ENCODE results near the gene CCL11.
"Not testable (repeated sequence)": the region's sequence is repeated elsewhere in the genome, so short reads cannot be mapped to it uniquely, and the experiment has no call there.

CCL11 gene

GRCh38 chr17:34307110-34307509, 21.6 kb downstream of the CCL11 start:
- no peak for DNase-seq (ENCODE audit: low read depth in 2 of 2)

GRCh38 chr17:34308371-34308770, 22.8 kb downstream of the CCL11 start:
- no peak for DNase-seq (ENCODE audit: low read depth in 2 of 2)

DNA sequence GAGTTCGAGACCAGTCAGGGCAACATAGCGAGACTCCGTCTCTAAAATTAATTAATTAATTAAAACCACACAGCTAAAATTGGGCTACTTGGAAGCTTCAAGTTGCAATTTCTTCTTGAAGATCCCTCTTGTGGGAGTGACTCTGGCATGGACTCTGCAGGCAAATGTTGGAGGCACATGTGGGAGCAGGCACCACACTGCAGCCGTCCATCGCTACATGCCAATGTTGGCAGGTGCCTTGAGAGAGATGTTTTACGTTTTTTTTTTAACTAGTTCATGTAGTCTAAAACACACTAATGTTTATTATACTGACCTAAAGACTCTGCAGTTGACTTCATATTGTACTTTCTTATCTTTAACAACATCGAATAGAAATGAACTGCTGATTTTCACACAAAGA, 25.7 kb downstream of the CCL11 start:
- no peak for DNase-seq (ENCODE audit: low read depth in 2 of 2)

- DNase-seq (ENCODE audit: low read depth in 2 of 2): no peak
These were observed 26.5 kb downstream of the CCL11 start for GRCh38 chr17:34312080-34312479.

GRCh38 chr17:34313164-34313563, 27.6 kb downstream of the CCL11 start:
- DNase-seq (ENCODE audit: low read depth in 2 of 2): no peak

DNA sequence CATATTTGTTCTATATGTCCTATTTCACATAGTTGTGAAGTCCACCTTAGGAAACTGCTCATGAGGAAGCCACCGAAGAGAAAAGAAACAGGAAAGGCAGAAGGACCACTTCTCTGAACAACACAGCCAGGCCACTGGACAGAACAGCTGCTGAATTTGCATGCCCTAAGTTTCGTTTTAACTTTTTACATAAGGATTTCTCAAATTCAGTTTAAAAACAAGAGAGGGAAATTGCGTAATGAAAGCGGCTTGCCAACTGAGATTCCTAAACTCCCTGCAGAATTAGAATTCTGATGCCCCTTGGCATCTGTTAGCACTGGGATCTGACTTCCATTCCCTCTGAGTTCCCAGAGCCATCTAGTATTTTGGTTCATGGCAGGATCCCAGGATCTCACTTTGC, 28.7 kb downstream of the CCL11 start:
- DNase-seq (ENCODE audit: low read depth in 2 of 2): no peak

- DNase-seq (ENCODE audit: low read depth in 2 of 2): peak in 1 of 2 experiments; percentile 5
These were observed 32.9 kb downstream of the CCL11 start for GRCh38 chr17:34318474-34318873.

DNA sequence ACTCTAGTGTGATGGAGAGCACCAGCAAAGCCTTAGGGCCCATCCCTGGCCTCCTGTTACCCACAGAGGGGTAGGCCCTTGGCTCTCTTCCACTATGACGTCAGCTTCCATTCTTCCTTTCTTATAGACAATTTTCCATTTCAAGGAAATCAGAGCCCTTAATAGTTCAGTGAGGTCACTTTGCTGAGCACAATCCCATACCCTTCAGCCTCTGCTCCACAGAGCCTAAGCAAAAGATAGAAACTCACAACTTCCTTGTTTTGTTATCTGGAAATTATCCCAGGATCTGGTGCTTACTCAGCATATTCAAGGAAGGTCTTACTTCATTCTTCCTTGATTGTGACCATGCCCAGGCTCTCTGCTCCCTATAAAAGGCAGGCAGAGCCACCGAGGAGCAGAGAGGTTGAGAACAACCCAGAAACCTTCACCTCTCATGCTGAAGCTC, 33.5 kb downstream of the CCL11 start, which contains the start of gene CCL8:
Gene CCL8, plus strand, starts transcription at position 397 of the 445 bp plus-strand sequence. CDS start 67 bp downstream, outside the sequence.
- DNase-seq (ENCODE audit: low read depth in 2 of 2): no peak

DNA sequence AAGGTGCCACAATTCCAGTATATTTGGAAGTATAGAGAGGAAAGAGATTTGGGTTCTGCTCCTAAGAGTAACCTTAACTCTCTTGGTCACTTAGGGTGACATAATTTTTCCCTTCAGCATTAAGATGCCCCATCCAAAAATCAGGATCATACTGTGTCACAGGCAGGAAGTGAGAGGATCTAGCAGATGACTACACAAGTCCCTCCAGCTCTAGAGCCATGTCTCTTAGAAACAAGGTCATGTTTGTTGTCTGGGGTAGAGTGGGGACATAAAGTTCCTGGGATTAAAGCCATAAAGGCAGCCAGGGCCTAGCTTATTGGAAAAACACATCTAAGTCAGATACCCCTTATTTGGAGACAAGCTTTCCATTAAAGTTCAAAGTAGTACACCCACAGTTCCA, 36.4 kb downstream of the CCL11 start:
- DNase-seq (ENCODE audit: low read depth in 2 of 2): no peak

GRCh38 chr17:34327580-34327979, 42.0 kb downstream of the CCL11 start:
- not testable (repeated sequence) for DNase-seq (ENCODE audit: low read depth in 2 of 2)

GRCh38 chr17:34337701-34338100, 52.2 kb downstream of the CCL11 start:
- no peak for DNase-seq (ENCODE audit: low read depth in 2 of 2)

Measured in stimulated activated CD4-positive, alpha-beta T cell treated with anti-CD3 and anti-CD28 coated beads, Interleukin-12 subunit alpha, Interleukin-12 subunit beta, amount 100 ng/mL, for 24 hours (primary cell).